Motor neuron (in vitro differentiated cells): ENCODE data around the gene PMAIP1. TPM values are rescaled to one million over a fixed set of nuclear protein-coding genes. Genes with fewer than 3 reads are reported as not detected.

Experiments used
- total RNA-seq, 8 experiments: library from RNA; unstranded; fragments of 300-600 nt; gene quantifications; 2 replicates each; pipeline versions ENCODE4 v1.2.3 to v1.2.4, GENCODE V29; 2022

Gene PMAIP1
- total RNA-seq, 8 experiments from 2014 or later, result 6.0 to 113 (median 10.1) TPM

Other genes with a start within 250 kb of the PMAIP1 start
- gene CCBE1, start 202.6 kb upstream of the PMAIP1 start, total RNA-seq, result 1 to 10 TPM in 4 of 8 experiments, under 1 TPM in 4; 0.04 to 5.5 (median 1.1) TPM